Sigmoid colon (tissue), 4 donors: ENCODE measurements around the gene IFT172.

Source experiments
- CTCF ChIP-seq, 4 experiments: fragments of 450-650 bp in 3 of 4; fragments of 200-600 bp in 1 of 4; IDR thresholded peaks; one replicate each; pipeline ENCODE4 v1.5.1; 2016 to 2019; ENCODE audit warnings: antibody characterized with exemption in 4 of 4, mild to moderate bottlenecking in 3 of 4, moderate library complexity in 2 of 4
- POLR2A ChIP-seq, 2 donors: fragments of 450-650 bp; IDR thresholded peaks; one replicate each; pipeline ENCODE4 v1.6.1; 2016; ENCODE audit warnings: antibody characterized with exemption in 2 of 2, mild to moderate bottlenecking in 2 of 2, moderate library complexity in 2 of 2
- POLR2AphosphoS5 ChIP-seq, 4 donors: sonication (generic); formaldehyde crosslinking; IDR thresholded peaks; one replicate each; pipeline ENCODE4 v1.6.1; 2017; ENCODE audit warnings: antibody characterized with exemption in 4 of 4

GRCh38 chr2:27520316-27520715, 30.8 kb upstream of the IFT172 start:
- TF ChIP-seq CTCF (IDR thresholded peaks at IDR 0.05) (no peak), POLR2A (IDR thresholded peaks at IDR 0.05) (no peak), POLR2AphosphoS5 (IDR thresholded peaks at IDR 0.05) (no peak)
